GM18507 (cell line): ENCODE results near the gene MED12L.

Experiments
- DNase-seq: peaks from one replicate; pipeline ENCODE4 v3.0.0; 2011; ENCODE audit warnings: low read depth; ENCODE audit not compliant: insufficient read length; ENCODE audit errors: extremely low spot score
- FAIRE-seq: peaks from 2 replicates; lab custom pipeline; 2011; peaks lifted over from hg19 to GRCh38; lab: Jason Lieb, UNC

Gene MED12L

GRCh38 chr3:151086484-151087456, 1.3 kb downstream of the MED12L start:
- FAIRE-seq (peak; percentile 46), DNase-seq (peak; percentile 50)

- FAIRE-seq: no peak
- no peak for DNase-seq
Observed at GRCh38 chr3:151087648-151088047, 2.2 kb downstream of the MED12L start.

GRCh38 chr3:151091685-151092345, 6.4 kb downstream of the MED12L start:
- DNase-seq: no peak
- no peak for FAIRE-seq

GRCh38 chr3:151093148-151093547, 7.7 kb downstream of the MED12L start:
- no peak for DNase-seq
- FAIRE-seq: no peak

DNA sequence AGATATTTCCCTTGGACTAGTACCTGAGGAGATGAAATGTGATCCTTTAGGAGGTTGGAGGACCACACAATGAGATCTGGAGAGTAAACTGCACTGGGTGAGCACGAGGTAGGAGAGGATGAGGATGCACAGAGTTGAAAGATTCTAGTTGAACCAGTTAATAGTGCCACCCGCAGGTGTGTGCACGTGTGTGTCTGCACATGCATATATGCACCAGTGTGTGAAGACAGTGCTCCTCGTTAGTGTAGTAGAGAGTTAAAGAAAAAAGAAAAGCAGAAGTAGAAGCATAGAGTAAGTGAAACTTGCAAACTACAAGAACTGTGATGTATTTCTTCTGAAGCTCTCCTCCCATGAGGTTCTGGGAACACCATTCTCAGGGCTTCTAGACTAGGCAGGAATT, 8.4 kb downstream of the MED12L start:
- FAIRE-seq (peak; percentile 9), DNase-seq (no peak)

DNA sequence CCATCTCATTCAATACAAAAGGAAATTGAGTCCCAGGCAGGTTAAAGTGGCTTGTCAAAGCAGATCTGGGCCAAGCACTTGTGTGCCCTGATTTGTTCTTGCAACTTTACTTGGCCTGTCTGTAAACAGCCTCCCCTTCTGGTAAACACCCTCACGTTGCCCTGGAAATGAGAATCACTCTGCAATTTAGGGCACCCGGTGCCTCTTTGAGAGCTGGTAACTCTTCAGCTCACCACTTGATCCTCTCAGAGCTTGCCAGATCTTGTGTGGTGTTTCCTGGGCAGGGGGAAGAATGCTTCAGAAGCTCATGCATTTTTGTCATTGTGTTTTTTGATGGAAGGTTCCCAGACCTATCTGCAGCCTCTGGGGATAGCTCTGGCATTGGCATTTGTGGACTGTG, 11.3 kb downstream of the MED12L start:
- FAIRE-seq (no peak), DNase-seq (no peak)

DNA sequence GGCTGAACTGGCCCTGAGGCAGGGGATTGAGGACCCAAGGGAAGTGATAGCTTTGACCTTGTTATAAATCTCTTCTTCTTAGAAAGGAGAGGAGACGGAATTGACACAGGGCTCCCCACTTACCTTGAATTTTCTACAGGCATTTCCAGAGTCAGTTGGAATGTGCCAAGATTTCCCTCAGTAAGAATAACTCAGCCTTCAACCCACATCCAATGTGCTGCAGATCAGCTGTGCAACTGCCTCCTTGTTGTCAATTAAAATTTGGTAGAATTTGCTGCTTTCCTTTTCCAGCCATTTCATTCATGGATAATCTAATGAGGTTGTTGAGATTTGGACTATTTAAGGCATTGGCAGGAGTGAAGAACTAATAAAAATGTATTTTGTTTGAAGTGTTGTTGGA, 14.6 kb downstream of the MED12L start:
- FAIRE-seq (no peak), DNase-seq (no peak)

GRCh38 chr3:151101270-151101969, 16.0 kb downstream of the MED12L start:
- DNase-seq (no peak), FAIRE-seq (no peak)

- FAIRE-seq (no peak), DNase-seq (no peak)
Observed at GRCh38 chr3:151106311-151106710, 20.8 kb downstream of the MED12L start.

DNA sequence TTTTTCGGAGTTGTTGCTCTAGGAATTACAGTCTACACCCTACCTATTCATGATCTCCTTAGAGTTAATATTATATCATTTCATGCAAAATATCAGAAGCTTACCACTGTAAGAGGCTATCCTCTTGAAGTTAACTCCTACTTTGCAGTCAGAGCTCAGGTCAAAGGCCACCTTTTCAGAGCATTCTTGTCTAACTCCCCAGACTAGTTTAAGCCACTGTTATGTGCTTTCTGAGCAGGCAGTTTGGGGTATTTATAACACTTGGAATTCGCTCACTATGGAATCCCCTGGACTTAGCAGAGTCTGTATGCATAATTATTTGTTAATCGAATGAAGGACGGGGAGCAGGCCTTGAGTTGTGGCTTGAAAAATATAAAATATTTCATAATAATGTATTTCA, 21.7 kb downstream of the MED12L start:
- no peak for DNase-seq
- FAIRE-seq: no peak

- FAIRE-seq (no peak), DNase-seq (no peak)
Observed at GRCh38 chr3:151107701-151108100, 22.2 kb downstream of the MED12L start.

- DNase-seq (no peak), FAIRE-seq (no peak)
Observed at GRCh38 chr3:151109286-151109800, 23.9 kb downstream of the MED12L start.

- DNase-seq: no peak
- no peak for FAIRE-seq
Observed at GRCh38 chr3:151112731-151113130, 27.3 kb downstream of the MED12L start.

GRCh38 chr3:151113343-151113742, 27.9 kb downstream of the MED12L start:
- FAIRE-seq (no peak), DNase-seq (no peak)

- DNase-seq: no peak
- no peak for FAIRE-seq
Observed at GRCh38 chr3:151117047-151117446, 31.6 kb downstream of the MED12L start.

- DNase-seq (no peak), FAIRE-seq (no peak)
Observed at GRCh38 chr3:151119188-151119587, 33.7 kb downstream of the MED12L start.

GRCh38 chr3:151120409-151120808, 34.9 kb downstream of the MED12L start:
- no peak for DNase-seq
- FAIRE-seq: no peak

DNA sequence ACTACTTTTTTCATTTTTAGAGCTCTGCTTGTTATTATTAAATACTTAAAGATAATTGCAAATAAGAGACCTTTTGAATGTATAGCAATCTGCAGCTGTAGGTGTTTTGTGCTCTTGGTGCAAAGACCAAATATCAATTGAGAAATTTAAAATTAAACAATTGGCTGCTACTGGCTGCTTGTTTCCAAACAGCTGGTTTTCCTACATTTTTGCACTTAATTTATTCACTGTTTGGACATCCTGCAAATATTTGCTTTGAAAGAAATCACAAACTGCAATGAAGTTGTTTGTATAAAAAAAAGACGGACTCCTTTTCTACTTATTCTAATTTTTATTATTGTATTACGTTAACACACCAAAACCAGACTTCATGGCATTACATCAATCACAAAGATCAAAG, 35.6 kb downstream of the MED12L start:
- DNase-seq: no peak

DNA sequence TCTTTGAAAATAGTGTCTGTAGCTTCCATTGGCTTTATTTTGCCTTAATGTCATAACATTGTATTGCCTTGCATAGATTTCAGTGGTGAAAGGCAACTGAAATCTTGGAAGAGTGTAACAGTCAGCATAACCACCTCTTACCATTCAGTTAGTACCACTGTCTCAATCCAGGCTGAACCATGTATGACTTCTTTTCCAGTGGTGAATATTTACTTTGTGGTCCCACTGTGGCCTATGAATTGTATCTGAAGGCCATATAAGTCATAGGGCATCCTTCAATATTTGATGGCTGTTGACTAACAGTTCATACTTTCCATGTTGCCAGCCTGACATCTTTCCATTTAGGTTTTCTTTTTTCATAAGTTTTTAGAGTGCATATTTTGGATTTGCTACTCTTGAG, 38.4 kb downstream of the MED12L start:
- FAIRE-seq: no peak
- DNase-seq: no peak

More for the DNA sequence above, 35.6 kb downstream of the MED12L start:
- no peak for FAIRE-seq

GRCh38 chr3:151124476-151124875, 39.0 kb downstream of the MED12L start:
- DNase-seq: no peak
- FAIRE-seq: no peak
